SK-N-MC (cell line): ENCODE results near the gene MVK.

Experiments
- EZH2 ChIP-seq: fragments of 200-600 bp; sonication (generic); IDR thresholded peaks from one replicate; pipeline ENCODE4 v1.6.1; 2017; ENCODE audit warnings: antibody characterized with exemption
- FOXP2 ChIP-seq: optimal IDR thresholded peaks from 2 replicates; pipeline ENCODE3; 2011; ENCODE audit warnings: mild to moderate bottlenecking, moderate library complexity; ENCODE audit not compliant: insufficient read depth; ENCODE audit errors: extremely low read length, control extremely low read depth
- POLR2AphosphoS5 ChIP-seq: IDR thresholded peaks from 2 replicates; pipeline ENCODE4 v1.6.1; 2012; ENCODE audit warnings: mild to moderate bottlenecking, low read depth, low read length, borderline replicate concordance

DNA sequence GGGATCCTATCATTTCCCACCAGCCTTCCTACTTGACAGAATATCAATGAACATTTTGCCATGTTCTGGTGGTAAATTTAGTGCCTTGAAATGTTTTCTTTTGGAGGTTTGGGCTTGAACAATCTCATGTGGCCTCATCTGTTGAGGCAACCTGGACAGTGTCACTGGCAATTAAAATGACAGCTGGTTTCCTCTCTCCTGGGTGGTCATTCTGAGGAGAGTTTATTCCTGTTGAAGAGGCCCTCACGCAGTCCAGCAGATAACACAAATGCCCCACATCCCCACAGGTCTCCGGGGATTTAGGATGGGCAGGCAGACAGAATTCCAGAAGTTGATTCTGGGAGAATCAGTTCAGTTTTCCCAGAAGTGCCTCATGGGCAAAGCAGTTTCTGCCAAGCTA, 42.2 kb upstream of the MVK start:
- TF ChIP-seq EZH2 (no peak), POLR2AphosphoS5 (no peak), FOXP2 (no peak)
